GM19193 (cell line): ENCODE measurements around the gene LRBA.

Source experiments
- POLR2A ChIP-seq: IDR thresholded peaks from 4 replicates; pipeline ENCODE4 v1.6.1; 2011; ENCODE audit not compliant: insufficient read depth, insufficient read length; ENCODE audit errors: extremely low read depth

Gene LRBA

DNA sequence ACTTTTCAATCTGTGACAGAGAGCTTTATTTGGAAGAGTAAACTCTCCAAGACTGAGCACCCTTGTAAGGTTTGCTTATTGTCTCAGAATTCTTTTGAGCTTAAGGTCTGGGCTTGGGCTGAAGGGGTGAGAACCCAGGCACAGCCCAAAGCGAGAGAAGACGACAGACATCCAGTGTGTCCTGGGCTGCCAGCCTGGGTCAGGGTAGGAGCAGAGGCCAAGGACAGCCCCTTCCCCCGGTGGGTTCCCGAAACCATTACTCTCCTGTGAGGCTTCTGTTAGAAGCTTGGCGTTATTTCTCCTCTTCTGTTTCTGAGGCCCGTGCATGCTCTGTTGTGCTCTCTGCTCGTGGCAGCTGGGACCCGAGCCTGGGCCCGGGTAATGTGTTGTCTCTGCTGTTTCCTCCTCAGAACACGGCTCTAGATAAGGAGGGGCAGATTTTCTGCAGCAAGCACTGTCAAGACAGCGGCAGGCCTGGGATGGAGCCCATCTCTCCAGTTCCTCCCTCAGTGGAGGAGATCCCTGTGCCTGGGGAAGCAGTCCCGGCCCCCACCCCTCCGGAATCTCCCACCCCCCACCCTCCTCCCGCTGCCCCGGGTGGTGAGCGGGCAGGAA is 759.4 kb downstream of the LRBA start:
- no peak for TF ChIP-seq POLR2A

DNA sequence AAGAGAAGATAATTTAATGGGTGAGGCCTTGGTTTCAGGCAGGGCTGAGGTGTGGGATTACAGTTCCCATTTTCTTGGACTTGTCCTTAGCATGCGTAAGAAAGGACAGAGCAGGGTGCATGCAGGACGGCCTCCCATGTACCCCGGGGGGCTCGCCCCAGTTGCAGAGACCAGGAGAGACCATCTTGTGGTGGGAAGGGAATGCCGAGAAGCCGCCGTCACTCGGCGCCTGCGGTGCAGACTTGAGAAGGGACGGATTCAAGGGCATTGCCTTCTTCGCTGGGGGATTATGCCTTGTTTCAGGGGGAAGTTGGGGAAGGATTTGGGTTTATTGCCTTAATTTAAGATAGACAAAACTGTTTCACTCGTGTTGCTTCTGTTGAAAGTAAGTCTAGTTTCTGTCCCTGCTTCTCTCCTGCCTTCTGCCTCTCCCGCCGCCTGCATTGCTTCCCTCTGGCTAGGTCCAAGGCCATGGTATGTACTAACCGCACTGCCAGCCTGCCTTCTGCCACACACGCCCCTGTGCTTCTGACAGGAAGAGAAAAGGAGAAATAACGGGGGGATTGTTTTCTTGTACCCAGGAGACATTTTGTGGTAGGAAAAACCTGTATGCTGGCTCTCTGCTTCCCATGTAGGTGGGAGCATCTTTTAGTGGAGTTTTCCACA is 761.0 kb downstream of the LRBA start:
- TF ChIP-seq POLR2A = no peak

DNA sequence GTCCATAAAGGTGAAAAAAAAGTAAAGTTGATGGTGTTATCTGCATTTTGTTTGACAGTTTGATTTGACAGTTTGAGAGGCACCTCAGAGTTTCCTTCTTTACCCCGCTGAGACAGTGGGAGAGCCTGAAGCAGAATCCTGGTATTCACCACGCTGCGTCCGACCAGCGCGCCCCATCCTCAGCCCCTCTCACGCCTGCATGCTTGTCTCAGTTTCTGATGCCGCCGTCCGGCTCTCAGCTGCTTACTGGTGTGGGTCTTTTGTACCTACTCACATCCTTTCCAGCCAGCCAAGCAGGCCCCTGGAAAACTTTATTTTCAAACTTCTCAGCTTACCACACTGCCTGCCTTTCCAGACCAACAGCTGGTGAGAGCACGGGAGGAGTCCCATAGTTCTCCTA is 761.7 kb downstream of the LRBA start:
- TF ChIP-seq POLR2A = no peak

DNA sequence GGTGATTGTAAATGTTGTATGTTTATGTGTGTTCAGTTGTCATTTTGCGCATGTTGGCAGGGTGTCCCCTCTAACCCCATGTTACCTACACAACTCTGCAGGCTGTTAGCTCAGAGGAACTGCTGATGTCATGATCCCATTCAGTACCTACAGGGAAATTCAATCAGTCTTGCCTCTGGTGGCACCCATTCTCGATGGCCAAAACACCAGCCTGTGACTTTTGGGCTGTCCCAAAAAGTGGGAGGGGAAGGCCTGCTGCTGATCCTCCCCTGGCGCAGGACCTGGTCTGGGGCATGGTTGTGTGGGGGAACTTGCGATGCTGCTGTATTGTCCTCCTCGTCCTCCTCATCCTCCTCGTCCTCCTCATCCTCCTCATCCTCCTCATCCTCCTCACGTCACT is 762.3 kb downstream of the LRBA start:
- TF ChIP-seq POLR2A = no peak

DNA sequence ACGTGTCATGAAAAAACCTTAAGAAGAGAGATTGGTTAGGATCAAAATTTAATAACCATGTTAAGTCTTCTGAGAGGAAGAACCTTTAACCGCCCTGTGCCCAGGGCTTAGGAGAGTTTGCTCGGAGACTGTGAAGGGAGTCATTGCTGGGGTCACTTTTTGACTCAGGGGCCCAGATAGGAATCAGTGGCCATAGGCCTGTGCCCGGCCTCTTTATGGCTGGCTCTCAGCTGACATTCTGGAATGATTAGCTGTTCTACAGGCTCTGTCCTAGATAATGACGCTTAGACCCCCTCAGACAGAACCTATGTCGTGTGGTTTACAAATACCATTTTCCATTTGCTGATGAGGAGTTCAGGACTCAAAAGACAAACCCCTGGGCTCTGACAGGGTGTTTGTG is 762.8 kb downstream of the LRBA start:
- TF ChIP-seq POLR2A = no peak

DNA sequence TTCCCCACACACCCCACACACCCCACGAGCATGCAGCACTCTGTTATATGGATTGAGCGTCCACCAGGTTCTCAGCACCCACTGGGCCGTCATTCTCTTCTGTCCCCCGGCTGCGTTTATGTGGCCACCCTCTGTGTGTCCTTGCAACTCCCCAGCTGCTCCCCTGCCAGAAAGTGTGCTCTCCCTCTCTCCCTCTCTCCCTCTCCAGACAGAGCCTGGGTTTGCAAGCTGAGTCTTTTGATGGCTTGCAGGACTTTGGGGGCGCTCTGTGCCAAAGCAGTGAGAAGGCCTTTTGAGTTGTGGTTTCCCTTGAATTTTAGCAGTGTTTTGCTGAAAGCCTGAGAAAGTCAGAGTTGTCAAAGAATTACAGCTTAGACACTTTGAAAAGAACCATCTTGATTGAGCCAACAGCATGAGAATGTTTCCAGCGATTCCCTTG is 763.3 kb downstream of the LRBA start:
- TF ChIP-seq POLR2A = no peak

DNA sequence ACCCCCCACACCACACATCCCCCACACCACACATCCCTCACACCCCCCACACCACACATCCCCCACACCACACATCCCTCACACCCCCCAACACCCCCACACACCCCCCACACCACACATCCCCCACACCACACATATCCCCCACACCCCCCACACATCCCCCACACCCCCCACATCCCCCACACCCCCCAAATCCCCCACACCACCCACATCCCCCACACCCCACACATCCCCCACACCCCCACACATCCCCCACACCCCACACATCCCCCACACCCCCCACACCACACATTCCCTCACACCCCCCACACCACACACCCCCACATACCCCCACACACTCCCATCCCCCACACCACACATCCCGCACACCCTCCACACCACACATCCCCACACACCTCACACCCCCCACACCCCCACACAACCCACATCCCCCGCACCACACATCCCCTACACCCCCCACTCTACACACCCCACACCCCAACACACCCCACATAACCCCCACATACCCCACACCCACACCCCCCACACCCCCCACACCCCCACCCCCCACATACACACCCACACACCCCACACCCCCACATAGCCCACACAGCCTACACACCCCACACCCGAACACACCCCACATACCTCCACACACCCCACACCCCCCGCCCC is 764.0 kb downstream of the LRBA start:
- no peak for TF ChIP-seq POLR2A

DNA sequence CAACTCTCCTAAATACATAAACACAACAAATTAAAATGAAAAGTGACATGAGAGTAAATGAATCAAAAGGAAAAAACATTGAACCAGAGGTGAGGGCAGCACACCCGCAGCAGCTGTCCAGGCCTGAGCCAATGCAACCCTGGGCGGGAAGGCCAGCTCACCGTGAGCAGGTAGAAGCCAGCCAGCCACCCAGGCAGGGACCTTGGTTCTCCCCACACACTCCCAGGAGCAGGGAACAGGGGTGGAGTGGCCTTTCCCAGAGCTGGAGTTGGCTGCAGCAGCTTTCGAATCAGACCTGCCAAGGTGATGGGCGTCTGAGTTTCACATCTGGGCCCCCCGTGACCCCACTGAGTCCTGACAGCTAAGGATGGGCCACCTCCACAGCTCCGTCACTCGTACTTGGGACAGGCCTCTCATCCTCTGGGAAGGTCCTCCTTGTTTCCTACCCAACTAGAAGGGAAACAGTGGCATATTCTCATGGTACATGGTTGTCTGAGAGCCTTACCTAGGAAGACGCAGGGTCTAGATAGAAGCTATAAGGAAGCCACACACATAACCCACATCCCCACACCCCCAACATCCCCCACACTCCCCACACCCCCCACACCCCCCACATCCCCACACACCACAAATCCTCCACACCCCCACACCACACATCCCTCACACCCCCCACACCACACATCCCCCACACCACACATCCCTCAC is 764.6 kb downstream of the LRBA start:
- TF ChIP-seq POLR2A = no peak

DNA sequence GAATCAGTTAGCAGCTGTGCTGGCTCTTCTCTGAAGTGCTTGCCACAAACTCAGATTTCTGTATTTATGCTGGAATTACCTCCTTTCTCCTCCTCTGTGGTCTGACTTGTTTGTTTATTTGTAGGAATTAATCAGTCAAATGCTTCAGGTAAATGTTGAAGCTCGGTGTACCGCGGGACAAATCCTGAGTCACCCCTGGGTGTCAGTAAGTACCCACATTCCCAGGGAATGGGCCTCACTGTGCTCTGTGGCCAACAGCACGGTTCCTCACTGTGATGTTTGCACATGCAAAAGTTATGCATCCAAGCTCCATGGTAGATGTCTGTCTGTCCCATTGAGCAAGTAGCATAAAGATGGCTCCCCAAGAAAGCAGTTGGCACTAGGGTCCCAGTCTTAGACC is 766.9 kb downstream of the LRBA start:
- TF ChIP-seq POLR2A = no peak

DNA sequence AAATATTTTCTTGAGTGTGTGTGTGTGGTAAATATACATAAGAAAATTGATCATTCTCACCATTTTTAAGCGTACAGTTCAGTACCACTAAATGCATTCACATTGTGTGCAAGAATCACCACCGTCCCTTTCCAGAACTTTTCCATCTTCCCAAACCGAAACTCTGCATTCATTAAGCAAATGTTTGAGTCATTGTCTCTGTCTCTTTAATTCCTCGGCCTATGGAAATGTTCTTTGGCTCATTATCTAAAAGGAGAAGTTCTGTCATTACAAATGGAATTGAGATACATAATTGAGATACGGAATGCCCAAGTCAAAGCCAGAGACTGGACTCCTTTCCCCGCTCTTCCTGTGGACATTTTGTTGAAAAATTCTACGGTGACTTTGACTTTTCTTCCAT is 767.9 kb downstream of the LRBA start:
- no peak for TF ChIP-seq POLR2A

DNA sequence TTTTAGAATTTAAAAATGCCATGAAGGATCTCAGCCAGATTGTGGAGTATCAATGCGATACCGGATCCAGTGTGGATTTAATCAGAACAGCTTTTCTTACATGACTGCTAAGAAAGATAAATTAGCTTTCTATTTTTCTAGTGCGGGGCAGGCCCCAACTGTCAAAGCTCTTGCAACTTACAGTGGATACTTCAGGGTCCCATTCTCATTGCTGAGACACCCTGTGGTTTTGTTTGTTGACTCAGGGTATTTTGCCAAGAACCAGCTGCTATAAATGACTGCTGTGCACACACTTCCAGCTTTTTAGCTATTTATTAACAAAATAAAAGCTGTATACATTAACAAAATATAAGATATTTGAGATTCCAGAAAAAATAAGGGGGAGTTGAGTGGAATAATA is 770.5 kb downstream of the LRBA start:
- TF ChIP-seq POLR2A = no peak

DNA sequence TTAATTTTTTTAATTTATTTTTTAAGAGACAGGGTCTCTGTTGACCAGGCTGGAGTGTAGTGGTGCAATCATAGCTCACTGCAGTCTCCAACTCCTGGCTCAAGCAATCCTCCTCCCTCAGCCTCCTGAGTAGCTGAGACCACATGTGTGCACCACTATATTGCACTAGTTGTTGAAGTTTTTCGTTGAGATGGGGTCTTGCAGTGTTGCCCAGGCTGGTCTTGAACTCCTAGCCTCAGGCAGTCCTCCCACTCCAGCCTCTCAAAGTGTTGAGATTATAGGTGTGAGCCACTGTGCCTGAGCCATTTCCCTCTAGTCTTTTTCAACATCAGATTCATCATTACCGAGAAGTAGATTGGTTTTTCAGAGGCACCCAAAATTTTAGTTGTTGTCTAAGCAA is 771.2 kb downstream of the LRBA start:
- no peak for TF ChIP-seq POLR2A

DNA sequence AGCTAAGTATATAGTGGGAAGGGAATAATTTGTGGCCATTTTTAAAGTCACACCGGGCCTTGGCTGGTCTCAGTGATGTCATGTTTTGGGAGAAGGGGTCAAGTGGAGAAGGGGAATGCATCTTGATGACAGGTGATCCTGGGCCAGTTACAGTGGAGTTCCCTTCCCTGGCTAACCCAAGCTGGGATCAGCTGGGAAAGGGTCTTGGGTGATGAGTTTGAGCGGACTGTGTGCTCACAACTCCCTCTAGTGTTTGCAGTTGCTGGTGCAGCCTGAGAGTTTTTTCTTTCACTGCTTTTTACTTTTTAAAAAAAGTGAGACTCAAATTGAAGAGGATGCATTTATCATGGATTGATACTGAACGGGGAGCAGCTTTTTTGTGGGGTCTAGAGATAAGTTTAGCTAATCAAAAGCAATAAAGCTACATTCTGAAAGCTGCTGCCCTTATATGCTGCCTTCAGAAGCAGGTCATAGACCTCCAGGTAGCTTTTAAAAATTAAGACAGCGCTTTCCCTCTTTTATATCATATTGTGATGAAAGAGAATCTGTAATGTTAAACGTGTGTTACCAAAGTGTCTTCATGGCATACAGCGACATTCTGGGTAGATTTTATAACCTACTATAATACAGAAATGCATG is 772.1 kb downstream of the LRBA start:
- no peak for TF ChIP-seq POLR2A

DNA sequence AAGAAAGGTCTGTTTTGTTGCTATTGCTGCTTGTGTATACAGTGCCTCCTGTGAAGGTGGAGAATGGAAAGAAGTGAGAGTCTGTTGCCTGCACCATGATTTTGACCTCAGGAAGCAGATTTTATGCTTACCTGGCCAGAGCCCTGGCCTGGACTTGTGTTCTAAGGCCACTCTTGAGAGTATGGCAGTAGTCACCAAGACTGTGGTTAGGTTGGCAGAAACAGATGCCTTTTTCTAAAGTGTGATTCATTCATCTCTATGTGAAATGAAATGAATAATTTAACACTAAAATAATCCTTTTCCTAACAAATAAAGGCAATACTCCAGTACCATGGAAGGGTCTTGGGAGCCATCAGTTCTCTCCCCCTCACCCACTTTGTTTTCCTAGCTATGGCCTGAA is 775.1 kb downstream of the LRBA start:
- TF ChIP-seq POLR2A = no peak

DNA sequence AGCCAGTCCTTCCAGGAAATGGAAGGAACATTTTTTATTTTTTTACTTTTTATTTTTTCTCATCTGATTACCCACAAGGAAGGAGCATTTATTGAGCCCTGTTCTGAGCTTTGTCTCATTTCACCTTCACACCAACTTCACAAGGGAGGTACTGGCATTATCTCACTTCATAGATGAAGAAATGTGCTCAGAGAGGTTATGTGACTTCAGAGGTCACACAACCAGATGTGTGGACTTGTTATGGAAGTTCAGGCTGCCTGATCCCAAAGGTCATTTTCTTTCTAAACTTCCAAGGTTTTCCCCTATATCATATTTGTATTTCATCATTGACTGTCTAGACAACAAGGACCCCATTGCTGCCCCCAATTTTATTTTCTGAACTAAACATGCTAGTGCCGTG is 776.5 kb downstream of the LRBA start:
- TF ChIP-seq POLR2A = no peak
